HEK293 (cell line): ENCODE data around the gene PPP6R1.

Source experiments
- CTCF ChIA-PET: fragments of 350-600 bp; formaldehyde crosslinking; extraction: SDS; loops from one replicate; lab custom pipeline; 2021; ENCODE audit warnings: antibody characterized with exemption; lab: Yijun Ruan, JAX
- POLR2A ChIA-PET: fragments of 300-600 bp; formaldehyde crosslinking; extraction: SDS; loops from one replicate; lab custom pipeline; 2020; ENCODE audit warnings: antibody characterized with exemption, inconsistent platforms; lab: Yijun Ruan, JAX
- H3K27ac ChIP-seq: fragments of 200-500 bp; sonication (Bioruptor generic); 2 replicates; pipeline ENCODE4 v1.5.1; 2014; ENCODE audit warnings: low read depth, low read length, control low read depth, inconsistent platforms; ENCODE audit errors: extremely low read depth
- H3K36me3 ChIP-seq, 2 experiments: fragments of 200-500 bp in 1 of 2; sonication (Bioruptor generic) in 1 of 2; 1 replicate in 1 of 2; 2 replicates in 1 of 2; pipeline ENCODE4 v1.5.1; 2014 to 2017; ENCODE audit warnings: inconsistent platforms in 2 of 2, low read length in 2 of 2; ENCODE audit not compliant: control insufficient read depth in 2 of 2, insufficient read depth in 1 of 2
- H3K4me1 ChIP-seq: fragments of 200-500 bp; sonication (Bioruptor generic); 2 replicates; pipeline ENCODE4 v1.5.1; 2014; ENCODE audit warnings: mild to moderate bottlenecking, low read length, inconsistent platforms; ENCODE audit not compliant: control insufficient read depth, insufficient read depth
- H3K4me3 ChIP-seq: 2 replicates; pipeline ENCODE4 v1.5.1; 2011; ENCODE audit warnings: low read depth, mild to moderate bottlenecking, control low read depth, low read length, moderate library complexity
- H3K9me3 ChIP-seq: fragments of 200-500 bp; sonication (Bioruptor generic); 2 replicates; pipeline ENCODE4 v1.5.1; 2014; ENCODE audit warnings: low read depth, low read length, inconsistent platforms; ENCODE audit not compliant: control insufficient read depth, insufficient read depth
- FEZF1 ChIP-seq: fragments of 450-650 bp; formaldehyde crosslinking; IDR thresholded peaks from 2 replicates; pipeline ENCODE4 v1.5.1; 2016; ENCODE audit warnings: missing biosample characterization, missing genetic modification characterization
- GLI4 ChIP-seq: fragments of 450-650 bp; formaldehyde crosslinking; IDR thresholded peaks from 2 replicates; pipeline ENCODE4 v1.5.1; 2016; ENCODE audit warnings: missing biosample characterization, missing genetic modification characterization
- HIC1 ChIP-seq: fragments of 450-650 bp; formaldehyde crosslinking; IDR thresholded peaks from 2 replicates; pipeline ENCODE4 v1.5.1; 2016; ENCODE audit warnings: missing biosample characterization, missing genetic modification characterization
- HOXA7 ChIP-seq: sonication (generic); formaldehyde crosslinking; IDR thresholded peaks from 2 replicates; pipeline ENCODE4 v1.8.1; 2022; ENCODE audit warnings: missing genetic modification reagents, borderline replicate concordance
- PBX3 ChIP-seq: sonication (generic); formaldehyde crosslinking; IDR thresholded peaks from 2 replicates; pipeline ENCODE4 v1.8.1; 2022; ENCODE audit warnings: mild to moderate bottlenecking, moderate library complexity, missing genetic modification reagents
- TCF7L2 ChIP-seq: IDR thresholded peaks from 2 replicates; pipeline ENCODE4 v1.6.1; 2011; ENCODE audit warnings: low read depth, mild to moderate bottlenecking, inconsistent platforms, low read length, moderate library complexity, borderline replicate concordance
- TRIM28 ChIP-seq: IDR thresholded peaks from 2 replicates; pipeline ENCODE4 v1.6.1; 2011; ENCODE audit warnings: low read length, control low read depth, borderline replicate concordance
- WT1 ChIP-seq: fragments of 450-650 bp; formaldehyde crosslinking; IDR thresholded peaks from 2 replicates; pipeline ENCODE4 v1.5.1; 2016; ENCODE audit warnings: missing biosample characterization, missing genetic modification characterization
- ZNF248 ChIP-seq: fragments of 450-650 bp; formaldehyde crosslinking; IDR thresholded peaks from 2 replicates; pipeline ENCODE4 v1.5.1; 2017; ENCODE audit warnings: missing biosample characterization, missing genetic modification characterization
- ZNF341 ChIP-seq: fragments of 450-650 bp; formaldehyde crosslinking; IDR thresholded peaks from 2 replicates; pipeline ENCODE4; 2016; ENCODE audit warnings: low read depth, missing biosample characterization, missing genetic modification characterization
- ZNF398 ChIP-seq: fragments of 450-650 bp; formaldehyde crosslinking; IDR thresholded peaks from 2 replicates; pipeline ENCODE4 v1.5.1; 2017; ENCODE audit warnings: missing biosample characterization, missing genetic modification characterization
- ZNF449 ChIP-seq: fragments of 450-650 bp; formaldehyde crosslinking; IDR thresholded peaks from 2 replicates; pipeline ENCODE4 v1.5.1; 2017; ENCODE audit warnings: missing biosample characterization, mild to moderate bottlenecking, missing genetic modification characterization, moderate library complexity
- ZNF473 ChIP-seq: fragments of 450-650 bp; formaldehyde crosslinking; IDR thresholded peaks from 2 replicates; pipeline ENCODE4 v1.5.1; 2017; ENCODE audit warnings: missing biosample characterization, missing genetic modification characterization
- ZNF488 ChIP-seq: fragments of 450-650 bp; formaldehyde crosslinking; IDR thresholded peaks from 2 replicates; pipeline ENCODE4 v1.5.1; 2016; ENCODE audit warnings: missing biosample characterization, missing genetic modification characterization
- ZNF513 ChIP-seq: fragments of 450-650 bp; IDR thresholded peaks from 2 replicates; pipeline ENCODE4 v1.5.1; 2018; ENCODE audit warnings: missing biosample characterization, missing genetic modification characterization
- ZNF529 ChIP-seq: fragments of 450-650 bp; formaldehyde crosslinking; IDR thresholded peaks from 2 replicates; pipeline ENCODE4 v1.5.1; 2017; ENCODE audit warnings: missing genetic modification characterization, missing biosample characterization; ENCODE audit not compliant: insufficient replicate concordance
- ZNF544 ChIP-seq: fragments of 450-650 bp; formaldehyde crosslinking; IDR thresholded peaks from 2 replicates; pipeline ENCODE4 v1.5.0; 2017; ENCODE audit warnings: missing biosample characterization, missing genetic modification characterization
- ZNF549 ChIP-seq: fragments of 450-650 bp; IDR thresholded peaks from 2 replicates; pipeline ENCODE4 v1.5.1; 2018; ENCODE audit warnings: missing biosample characterization, missing genetic modification characterization, mild to moderate bottlenecking, inconsistent platforms, moderate library complexity
- ZNF580 ChIP-seq: fragments of 450-650 bp; formaldehyde crosslinking; IDR thresholded peaks from 2 replicates; pipeline ENCODE4 v1.5.1; 2016; ENCODE audit warnings: missing biosample characterization, missing genetic modification characterization
- ZNF624 ChIP-seq: fragments of 450-650 bp; formaldehyde crosslinking; IDR thresholded peaks from 2 replicates; pipeline ENCODE4 v1.5.1; 2017; ENCODE audit warnings: missing biosample characterization, missing genetic modification characterization
- ZNF639 ChIP-seq: fragments of 450-650 bp; formaldehyde crosslinking; IDR thresholded peaks from 2 replicates; pipeline ENCODE4 v1.5.1; 2016; ENCODE audit warnings: missing biosample characterization, missing genetic modification characterization
- ZNF658 ChIP-seq: fragments of 450-650 bp; formaldehyde crosslinking; IDR thresholded peaks from 2 replicates; pipeline ENCODE4; 2016; ENCODE audit warnings: missing biosample characterization, missing genetic modification characterization
- ZNF701 ChIP-seq: fragments of 450-650 bp; formaldehyde crosslinking; IDR thresholded peaks from 2 replicates; pipeline ENCODE4 v1.5.1; 2016; ENCODE audit warnings: missing biosample characterization, missing genetic modification characterization
- ZNF791 ChIP-seq: fragments of 450-650 bp; formaldehyde crosslinking; IDR thresholded peaks from 2 replicates; pipeline ENCODE4 v1.5.1; 2016; ENCODE audit warnings: missing biosample characterization, missing genetic modification characterization
- ZXDB ChIP-seq: fragments of 450-650 bp; formaldehyde crosslinking; IDR thresholded peaks from 2 replicates; pipeline ENCODE4 v1.5.1; 2016; ENCODE audit warnings: missing biosample characterization, missing genetic modification characterization

PPP6R1 gene

GRCh38 chr19:55258828-55259539 is at the start of gene PPP6R1:
Gene PPP6R1, minus strand, starts transcription at chr19:55259017. Its CDS starts 11,914 bp downstream, at chr19:55247103.
- peaks cover 28% of the 10 kb centered on the region for H3K4me1 ChIP-seq
- POLR2A ChIA-PET: interaction anchor here (0.7 to 4.0 kb wide), 46 partner anchors 9 to 389 kb away, joined by 3 to 79 read pairs (median 5); partner anchors contain the start of genes BRSK1, CCDC106, DNAAF3 and FIZ1
- peak within 1 kb of the TSS; percentile 96 for H3K4me3 ChIP-seq
- H3K36me3 ChIP-seq: peaks cover 0 to 29% of the 10 kb centered on the region in 2 experiments; a peak in 1 of 3 replicates
- CTCF ChIA-PET: interaction anchor here (0.6 to 1.7 kb wide), 8 partner anchors 8 to 373 kb away, joined by 3 to 10 read pairs (median 4); partner anchors contain the start of gene DNAAF3
- peak within 1 kb of the TSS; percentile 94 for H3K27ac ChIP-seq
- no peaks in the 10 kb centered on the region for H3K9me3 ChIP-seq
- TF ChIP-seq WT1 (tag by site-specific recombination): no peak
- TF ChIP-seq PBX3 (CRISPR knock-in tag): peak; percentile 93
- no peak for TF ChIP-seq ZNF624
- TF ChIP-seq HIC1 (tag by site-specific recombination): peak; percentile 100
- TF ChIP-seq ZXDB (tag by site-specific recombination): peak; percentile 93
- no peak for TF ChIP-seq ZNF701 (tag by site-specific recombination)
- TF ChIP-seq GLI4 (tag by site-specific recombination): 0 out of 2 replicates have a peak, but pooled peaks have one; percentile 45
- TF ChIP-seq TRIM28: peak; percentile 80; the same call in 1 of the 2 replicates
- no peak for TF ChIP-seq ZNF549
- no peak for TF ChIP-seq ZNF473 (tag by site-specific recombination)
- TF ChIP-seq ZNF544 (tag by site-specific recombination): no peak
- TF ChIP-seq FEZF1: no peak; the same call in 1 of the 2 replicates
- peak; percentile 25; the same call in 1 of the 2 replicates for TF ChIP-seq ZNF513
- no peak for TF ChIP-seq ZNF488
- no peak; the same call in 1 of the 2 replicates for TF ChIP-seq ZNF791 (tag by site-specific recombination)
- TF ChIP-seq ZNF639 (tag by site-specific recombination): peak; percentile 94
- TF ChIP-seq TCF7L2: no peak
- no peak for TF ChIP-seq HOXA7
- peak; percentile 91 for TF ChIP-seq ZNF580 (tag by site-specific recombination)
- TF ChIP-seq ZNF658 (tag by site-specific recombination): no peak
- no peak for TF ChIP-seq ZNF529 (tag by site-specific recombination)
- no peak for TF ChIP-seq ZNF248
- 0 out of 2 replicates have a peak, but pooled peaks have one; percentile 8 for TF ChIP-seq ZNF398 (tag by site-specific recombination)
- peak; percentile 24; the same call in 1 of the 2 replicates for TF ChIP-seq ZNF449
- peak; percentile 86 for TF ChIP-seq ZNF341 (tag by site-specific recombination)
